Lower lobe of right lung (tissue), 2 donors: ENCODE measurements around the gene BEND6. TPM values are rescaled to one million over a fixed set of nuclear protein-coding genes. Genes with fewer than 3 reads are reported as not detected.
A peak's percentile ranks its signal among the peaks of the same experiment; 100 is the strongest.
"Not testable (repeated sequence)": the region's sequence is repeated elsewhere in the genome, so short reads cannot be mapped to it uniquely, and the experiment has no call there.

Experiments
- ATAC-seq, 2 donors: fragments of 200-7000 bp; cut with Tn5 transposase; one replicate each; pipeline ENCODE4 v1.9.1; 2020 to 2022; ENCODE audit warnings: mild to moderate bottlenecking in 2 of 2, moderate library complexity in 2 of 2
- DNase-seq: peaks from one replicate; pipeline ENCODE4 v3.0.0-alpha.2; 2020
- H3K27ac ChIP-seq: fragments of 200-600 bp; one replicate; pipeline ENCODE4 v1.8.0; 2022
- H3K27me3 ChIP-seq: fragments of 200-600 bp; one replicate; pipeline ENCODE4 v1.8.0; 2022; ENCODE audit warnings: low read depth
- H3K36me3 ChIP-seq: fragments of 200-600 bp; one replicate; pipeline ENCODE4 v1.8.0; 2022; ENCODE audit warnings: mild to moderate bottlenecking
- H3K4me1 ChIP-seq: fragments of 200-600 bp; one replicate; pipeline ENCODE4 v1.8.0; 2022
- H3K4me3 ChIP-seq: fragments of 200-600 bp; one replicate; pipeline ENCODE4 v1.8.0; 2022; ENCODE audit warnings: mild to moderate bottlenecking
- H3K9me3 ChIP-seq: fragments of 200-600 bp; one replicate; pipeline ENCODE4 v1.8.0; 2022
- intact Hi-C: fragments of 100-400 bp; cut with DNase I; formaldehyde crosslinking; loops from one replicate; pipeline ENCODE4 v1.11.0; 2022
- total RNA-seq: library from RNA; stranded (reverse); fragmentation: NEBNext Ultra II Directional; extraction: Animal tissue kit (Norgen Biotek cat#: 25700); gene quantifications from one replicate; pipeline ENCODE4 v1.2.1, GENCODE V29; 2021
- TF ChIP-seq, protein P1 (sequence below): fragments of 200-600 bp; IDR thresholded peaks from one replicate; pipeline ENCODE4 v1.8.0; 2022; ENCODE audit warnings: antibody characterized with exemption, mild to moderate bottlenecking
- donor health status: DM: no; HTN: yes; CAD: no; lungs with severe emphysema.

Gene BEND6
- total RNA-seq, 1 donor from 2014 or later: 0.32 TPM

DNA sequence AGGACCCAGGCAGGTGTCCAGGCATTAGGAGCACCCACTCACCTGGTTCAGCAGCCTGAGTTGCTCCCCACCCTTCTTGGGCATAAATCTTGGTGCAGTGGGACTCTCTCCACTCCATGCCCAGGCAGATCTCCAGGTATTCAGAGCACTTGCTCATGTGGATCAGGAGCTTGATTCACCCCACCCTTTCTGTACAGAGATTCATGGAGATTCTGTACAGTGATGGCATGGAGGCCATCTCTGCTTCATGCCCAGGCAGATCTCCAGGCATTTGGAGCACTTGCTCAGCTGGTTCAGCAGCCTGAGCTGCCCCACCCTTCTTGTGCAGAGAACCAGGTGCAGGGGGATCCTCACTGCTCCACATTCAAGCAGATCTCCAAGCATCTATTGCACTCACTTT is 44.1 kb downstream of the BEND6 start:
- Histone ChIP-seq H3K36me3 (no peaks in the 10 kb centered on the region), H3K27ac (no peak overlapping the region), H3K9me3 (no peaks in the 10 kb centered on the region), H3K27me3 (no peaks in the 10 kb centered on the region), H3K4me1 (no peaks in the 10 kb centered on the region), H3K4me3 (no peak overlapping the region)
- no peak for ATAC-seq
- TF ChIP-seq, protein P1, sequence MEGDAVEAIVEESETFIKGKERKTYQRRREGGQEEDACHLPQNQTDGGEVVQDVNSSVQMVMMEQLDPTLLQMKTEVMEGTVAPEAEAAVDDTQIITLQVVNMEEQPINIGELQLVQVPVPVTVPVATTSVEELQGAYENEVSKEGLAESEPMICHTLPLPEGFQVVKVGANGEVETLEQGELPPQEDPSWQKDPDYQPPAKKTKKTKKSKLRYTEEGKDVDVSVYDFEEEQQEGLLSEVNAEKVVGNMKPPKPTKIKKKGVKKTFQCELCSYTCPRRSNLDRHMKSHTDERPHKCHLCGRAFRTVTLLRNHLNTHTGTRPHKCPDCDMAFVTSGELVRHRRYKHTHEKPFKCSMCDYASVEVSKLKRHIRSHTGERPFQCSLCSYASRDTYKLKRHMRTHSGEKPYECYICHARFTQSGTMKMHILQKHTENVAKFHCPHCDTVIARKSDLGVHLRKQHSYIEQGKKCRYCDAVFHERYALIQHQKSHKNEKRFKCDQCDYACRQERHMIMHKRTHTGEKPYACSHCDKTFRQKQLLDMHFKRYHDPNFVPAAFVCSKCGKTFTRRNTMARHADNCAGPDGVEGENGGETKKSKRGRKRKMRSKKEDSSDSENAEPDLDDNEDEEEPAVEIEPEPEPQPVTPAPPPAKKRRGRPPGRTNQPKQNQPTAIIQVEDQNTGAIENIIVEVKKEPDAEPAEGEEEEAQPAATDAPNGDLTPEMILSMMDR: no peak
- intact Hi-C loops: no loop called here
- no peak for DNase-seq

DNA sequence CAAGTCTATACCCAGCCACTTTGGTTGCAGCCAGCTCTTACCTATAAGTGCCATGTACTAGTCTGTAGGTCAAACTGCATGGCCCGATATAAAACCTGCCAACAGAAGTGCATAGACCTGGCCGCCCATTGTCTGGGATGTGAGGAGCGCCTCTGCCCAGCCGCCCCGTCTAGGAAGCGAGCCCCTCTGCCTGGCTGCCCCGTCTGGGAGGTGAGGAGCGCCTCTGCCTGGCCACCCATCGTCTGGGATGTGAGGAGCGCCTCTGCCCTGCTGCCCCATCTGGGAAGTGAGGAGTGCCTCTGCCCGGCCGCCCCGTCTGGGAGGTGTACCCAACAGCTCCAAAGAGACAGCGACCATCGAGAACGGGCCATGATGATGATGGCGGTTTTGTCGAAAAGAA is 44.8 kb downstream of the BEND6 start:
- H3K27me3 ChIP-seq, intact Hi-C loops, ATAC-seq, H3K4me1 ChIP-seq, DNase-seq, H3K9me3 ChIP-seq, H3K4me3 ChIP-seq, H3K36me3 ChIP-seq, H3K27ac ChIP-seq: not testable (repeated sequence)

DNA sequence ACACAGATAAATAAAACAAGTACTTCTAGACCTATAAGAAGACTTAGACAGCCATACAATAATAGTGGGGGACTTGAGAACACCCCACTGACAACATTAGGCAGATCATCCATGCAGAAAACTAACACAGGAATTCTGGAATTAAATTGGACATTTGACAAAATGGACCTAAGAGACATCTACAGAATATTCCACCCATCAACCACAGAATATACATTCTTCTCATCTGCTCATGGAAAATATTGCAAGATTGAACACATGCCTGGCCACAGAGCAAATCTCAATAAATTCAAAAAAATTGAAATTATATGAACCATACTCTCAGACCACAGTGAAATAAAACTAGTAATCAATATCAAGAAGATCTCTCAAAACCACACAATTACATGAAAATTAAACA is 47.3 kb downstream of the BEND6 start:
- Histone ChIP-seq H3K27ac (no peak overlapping the region), H3K4me1 (no peaks in the 10 kb centered on the region), H3K4me3 (no peak overlapping the region), H3K9me3 (no peaks in the 10 kb centered on the region), H3K27me3 (no peaks in the 10 kb centered on the region), H3K36me3 (no peaks in the 10 kb centered on the region)
- no peak for DNase-seq
- TF ChIP-seq, protein P1: no peak
- intact Hi-C loops: no loop called here
- ATAC-seq: no peak

DNA sequence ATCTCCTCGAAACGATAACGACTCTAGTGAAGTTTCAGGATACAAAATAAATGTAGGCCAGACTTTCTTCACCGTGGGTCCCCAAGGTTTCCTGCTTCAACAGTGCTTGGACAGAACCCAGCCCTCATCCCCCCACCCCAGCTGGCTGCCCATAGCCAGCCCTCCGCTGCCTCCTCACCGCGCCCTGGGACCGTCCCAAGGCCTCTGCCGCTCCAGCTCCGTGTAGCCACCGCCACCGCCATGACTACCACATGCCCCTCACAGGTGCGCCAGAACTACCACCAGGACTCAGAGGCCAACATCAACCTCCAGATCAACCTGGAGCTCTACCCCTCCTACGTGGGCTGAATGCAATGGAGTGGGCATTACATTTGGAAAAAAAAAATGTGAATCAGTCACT is 49.4 kb downstream of the BEND6 start:
- no peaks in the 10 kb centered on the region for H3K36me3 ChIP-seq
- H3K27ac ChIP-seq: no peak overlapping the region
- intact Hi-C loops: no loop called here
- TF ChIP-seq, protein P1: no peak
- H3K4me3 ChIP-seq: no peak overlapping the region
- no peaks in the 10 kb centered on the region for H3K4me1 ChIP-seq
- DNase-seq (no peak), ATAC-seq (no peak)
- no peaks in the 10 kb centered on the region for H3K27me3 ChIP-seq
- no peaks in the 10 kb centered on the region for H3K9me3 ChIP-seq

DNA sequence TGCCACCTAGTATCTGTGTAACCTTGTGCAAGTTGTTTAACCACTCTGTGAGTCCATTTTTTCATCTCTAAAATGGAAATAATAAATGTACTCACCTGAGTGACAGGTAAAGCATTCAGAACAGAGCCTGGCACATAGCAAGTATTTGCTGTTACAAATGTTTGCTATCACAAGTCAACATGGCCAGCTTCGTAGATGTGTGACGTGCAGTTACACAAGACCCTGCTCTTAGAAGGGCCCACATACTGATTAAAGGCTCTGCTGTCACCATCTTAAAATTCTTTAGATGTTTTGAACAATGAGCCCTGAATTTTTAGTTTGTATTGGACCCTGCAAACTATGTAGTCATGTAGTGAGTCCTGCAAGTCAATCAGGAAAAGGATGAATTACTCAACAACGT is 51.2 kb downstream of the BEND6 start:
- TF ChIP-seq, protein P1: no peak
- intact Hi-C loops: no loop called here
- no peak overlapping the region for H3K27ac ChIP-seq
- DNase-seq: no peak
- no peaks in the 10 kb centered on the region for H3K36me3 ChIP-seq
- H3K4me1 ChIP-seq: no peaks in the 10 kb centered on the region
- peak in 1 of 2 donors; percentile 18 for ATAC-seq
- H3K4me3 ChIP-seq: no peak overlapping the region
- no peaks in the 10 kb centered on the region for H3K9me3 ChIP-seq
- no peaks in the 10 kb centered on the region for H3K27me3 ChIP-seq

DNA sequence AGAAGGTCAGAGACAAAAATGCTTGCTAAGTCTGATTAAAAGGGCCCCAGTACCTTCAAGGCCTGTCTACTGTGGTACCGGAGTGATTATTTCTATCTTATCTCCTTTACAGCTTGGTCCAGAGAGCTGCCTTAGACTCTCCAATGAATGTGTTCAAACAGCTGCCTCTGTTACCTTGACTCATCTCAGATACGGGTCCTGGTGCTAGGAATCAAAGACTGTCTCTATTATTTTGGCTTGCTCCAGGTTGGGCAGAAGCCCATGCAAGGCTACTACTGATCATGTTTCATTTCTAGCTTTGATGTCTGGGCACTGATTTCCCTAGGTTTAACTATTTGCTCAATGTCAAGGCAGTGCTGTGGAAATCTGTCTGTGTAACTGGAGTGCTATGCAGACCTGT is 53.2 kb downstream of the BEND6 start:
- H3K4me3 ChIP-seq, H3K27me3 ChIP-seq, ATAC-seq, H3K36me3 ChIP-seq, intact Hi-C loops, H3K9me3 ChIP-seq, DNase-seq, H3K27ac ChIP-seq, H3K4me1 ChIP-seq: not testable (repeated sequence)

DNA sequence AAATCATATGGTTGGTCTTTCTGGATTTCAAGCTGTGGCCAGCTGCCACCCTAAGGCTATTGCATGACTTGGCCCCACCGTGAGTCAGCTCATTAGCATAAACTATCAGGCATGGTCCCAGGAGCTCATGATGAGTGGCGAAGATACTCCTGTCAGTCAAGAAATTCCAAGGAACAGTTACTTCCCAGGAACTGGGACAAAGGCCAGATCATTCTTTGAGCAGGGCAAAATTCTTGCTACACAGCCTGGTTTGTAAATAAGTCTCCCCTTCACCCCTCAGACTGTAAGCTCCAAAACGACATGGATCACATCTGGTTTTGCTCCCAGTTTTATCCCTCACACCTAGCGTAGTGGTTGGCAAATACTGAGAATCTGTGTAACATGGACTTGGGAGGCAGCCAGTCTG is 58.6 kb downstream of the BEND6 start:
- H3K27me3 ChIP-seq: no peaks in the 10 kb centered on the region
- no peaks in the 10 kb centered on the region for H3K36me3 ChIP-seq
- TF ChIP-seq, protein P1: no peak
- H3K9me3 ChIP-seq: no peaks in the 10 kb centered on the region
- ATAC-seq: peak in 1 of 2 donors; percentile 46
- DNase-seq: no peak
- intact Hi-C loops: no loop called here
- no peak overlapping the region for H3K4me3 ChIP-seq
- no peaks in the 10 kb centered on the region for H3K4me1 ChIP-seq
- H3K27ac ChIP-seq: no peak overlapping the region
